GM12878 (cell line): ENCODE data around the gene DIMT1.

Source experiments
- CHD2 ChIP-seq: IDR thresholded peaks from 2 replicates; pipeline ENCODE4 v1.6.1; 2011; ENCODE audit warnings: low read depth, low read length, improper control_type of control experiment, borderline replicate concordance
- EP300 ChIP-seq, 2 experiments: fragments of 150-350 bp in 1 of 2; IDR thresholded peaks; 2 replicates each; pipeline ENCODE4 v1.6.1; 2011 to 2012; ENCODE audit warnings: low read depth in 2 of 2, low read length in 2 of 2, borderline replicate concordance in 1 of 2, improper control_type of control experiment in 1 of 2, inconsistent platforms in 1 of 2; ENCODE audit not compliant: control insufficient read depth in 1 of 2
- NR2F1 ChIP-seq: fragments of 450-650 bp; conservative IDR thresholded peaks from 2 replicates; pipeline ENCODE4 v1.6.1; 2017; ENCODE audit warnings: mild to moderate bottlenecking
- PML ChIP-seq: IDR thresholded peaks from 2 replicates; pipeline ENCODE4 v1.6.1; 2012; ENCODE audit warnings: low read length, inconsistent platforms
- YY1 ChIP-seq: IDR thresholded peaks from 2 replicates; pipeline ENCODE4 v1.6.1; 2011; ENCODE audit warnings: low read depth, mild to moderate bottlenecking, low read length
- ZNF24 ChIP-seq: fragments of 450-650 bp; IDR thresholded peaks from 2 replicates; pipeline ENCODE4 v1.6.1; 2017; ENCODE audit warnings: antibody characterized with exemption, mild to moderate bottlenecking
- TF ChIP-seq, protein P1 (sequence below), 3 experiments: IDR thresholded peaks in 2 of 3; conservative IDR thresholded peaks in 1 of 3; 2 replicates each; pipeline ENCODE4 v1.5.1; 2011; ENCODE audit warnings: low read depth in 3 of 3, low read length in 3 of 3, mild to moderate bottlenecking in 3 of 3, control low read depth in 2 of 3, moderate library complexity in 2 of 3, inconsistent platforms in 1 of 3, mixed read lengths in 1 of 3; ENCODE audit not compliant: control insufficient read depth in 2 of 3, insufficient read depth in 1 of 3; ENCODE audit errors: extremely low read depth in 1 of 3
- TF ChIP-seq, protein P2 (sequence below): IDR thresholded peaks from 2 replicates; pipeline ENCODE4 v1.6.1; 2012; ENCODE audit warnings: improper control_type of control experiment, low read depth, low read length; ENCODE audit not compliant: insufficient replicate concordance
- TF ChIP-seq, protein P3 (sequence below): IDR thresholded peaks from 2 replicates; pipeline ENCODE4 v1.6.1; 2012; ENCODE audit warnings: low read depth, low read length, improper control_type of control experiment

DNA sequence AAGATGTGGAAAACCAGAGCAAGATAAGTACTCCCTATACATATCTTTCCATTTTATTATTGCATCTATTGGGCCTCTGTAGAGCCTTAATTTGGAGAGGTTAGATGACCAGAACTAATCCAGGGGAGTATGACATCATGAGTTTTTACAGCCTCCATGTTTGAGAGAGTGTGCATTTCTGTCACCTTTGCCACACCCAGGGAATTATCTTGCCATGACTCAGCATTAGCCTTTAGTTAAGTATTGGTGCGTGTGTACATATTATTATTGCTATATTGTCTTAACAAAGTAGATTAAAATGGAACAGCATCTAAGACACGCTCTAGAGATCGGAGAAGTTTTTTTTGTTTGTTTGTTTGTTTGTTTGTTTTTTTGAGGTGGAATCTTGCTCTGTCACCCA is 27.6 kb downstream of the DIMT1 start:
- no peak for TF ChIP-seq ZNF24
- TF ChIP-seq CHD2 = no peak
- no peak for TF ChIP-seq NR2F1
- TF ChIP-seq, protein P1, sequence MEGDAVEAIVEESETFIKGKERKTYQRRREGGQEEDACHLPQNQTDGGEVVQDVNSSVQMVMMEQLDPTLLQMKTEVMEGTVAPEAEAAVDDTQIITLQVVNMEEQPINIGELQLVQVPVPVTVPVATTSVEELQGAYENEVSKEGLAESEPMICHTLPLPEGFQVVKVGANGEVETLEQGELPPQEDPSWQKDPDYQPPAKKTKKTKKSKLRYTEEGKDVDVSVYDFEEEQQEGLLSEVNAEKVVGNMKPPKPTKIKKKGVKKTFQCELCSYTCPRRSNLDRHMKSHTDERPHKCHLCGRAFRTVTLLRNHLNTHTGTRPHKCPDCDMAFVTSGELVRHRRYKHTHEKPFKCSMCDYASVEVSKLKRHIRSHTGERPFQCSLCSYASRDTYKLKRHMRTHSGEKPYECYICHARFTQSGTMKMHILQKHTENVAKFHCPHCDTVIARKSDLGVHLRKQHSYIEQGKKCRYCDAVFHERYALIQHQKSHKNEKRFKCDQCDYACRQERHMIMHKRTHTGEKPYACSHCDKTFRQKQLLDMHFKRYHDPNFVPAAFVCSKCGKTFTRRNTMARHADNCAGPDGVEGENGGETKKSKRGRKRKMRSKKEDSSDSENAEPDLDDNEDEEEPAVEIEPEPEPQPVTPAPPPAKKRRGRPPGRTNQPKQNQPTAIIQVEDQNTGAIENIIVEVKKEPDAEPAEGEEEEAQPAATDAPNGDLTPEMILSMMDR (IDR thresholded peaks at IDR 0.05 in 2 of 3, conservative IDR thresholded peaks at IDR 0.05 in 1 of 3; ENCODE audit: control insufficient read depth in 2 of 3, extremely low read depth in 1 of 3, insufficient read depth in 1 of 3, low read depth in 3 of 3, low read length in 3 of 3) = no peak
- TF ChIP-seq, protein P2, sequence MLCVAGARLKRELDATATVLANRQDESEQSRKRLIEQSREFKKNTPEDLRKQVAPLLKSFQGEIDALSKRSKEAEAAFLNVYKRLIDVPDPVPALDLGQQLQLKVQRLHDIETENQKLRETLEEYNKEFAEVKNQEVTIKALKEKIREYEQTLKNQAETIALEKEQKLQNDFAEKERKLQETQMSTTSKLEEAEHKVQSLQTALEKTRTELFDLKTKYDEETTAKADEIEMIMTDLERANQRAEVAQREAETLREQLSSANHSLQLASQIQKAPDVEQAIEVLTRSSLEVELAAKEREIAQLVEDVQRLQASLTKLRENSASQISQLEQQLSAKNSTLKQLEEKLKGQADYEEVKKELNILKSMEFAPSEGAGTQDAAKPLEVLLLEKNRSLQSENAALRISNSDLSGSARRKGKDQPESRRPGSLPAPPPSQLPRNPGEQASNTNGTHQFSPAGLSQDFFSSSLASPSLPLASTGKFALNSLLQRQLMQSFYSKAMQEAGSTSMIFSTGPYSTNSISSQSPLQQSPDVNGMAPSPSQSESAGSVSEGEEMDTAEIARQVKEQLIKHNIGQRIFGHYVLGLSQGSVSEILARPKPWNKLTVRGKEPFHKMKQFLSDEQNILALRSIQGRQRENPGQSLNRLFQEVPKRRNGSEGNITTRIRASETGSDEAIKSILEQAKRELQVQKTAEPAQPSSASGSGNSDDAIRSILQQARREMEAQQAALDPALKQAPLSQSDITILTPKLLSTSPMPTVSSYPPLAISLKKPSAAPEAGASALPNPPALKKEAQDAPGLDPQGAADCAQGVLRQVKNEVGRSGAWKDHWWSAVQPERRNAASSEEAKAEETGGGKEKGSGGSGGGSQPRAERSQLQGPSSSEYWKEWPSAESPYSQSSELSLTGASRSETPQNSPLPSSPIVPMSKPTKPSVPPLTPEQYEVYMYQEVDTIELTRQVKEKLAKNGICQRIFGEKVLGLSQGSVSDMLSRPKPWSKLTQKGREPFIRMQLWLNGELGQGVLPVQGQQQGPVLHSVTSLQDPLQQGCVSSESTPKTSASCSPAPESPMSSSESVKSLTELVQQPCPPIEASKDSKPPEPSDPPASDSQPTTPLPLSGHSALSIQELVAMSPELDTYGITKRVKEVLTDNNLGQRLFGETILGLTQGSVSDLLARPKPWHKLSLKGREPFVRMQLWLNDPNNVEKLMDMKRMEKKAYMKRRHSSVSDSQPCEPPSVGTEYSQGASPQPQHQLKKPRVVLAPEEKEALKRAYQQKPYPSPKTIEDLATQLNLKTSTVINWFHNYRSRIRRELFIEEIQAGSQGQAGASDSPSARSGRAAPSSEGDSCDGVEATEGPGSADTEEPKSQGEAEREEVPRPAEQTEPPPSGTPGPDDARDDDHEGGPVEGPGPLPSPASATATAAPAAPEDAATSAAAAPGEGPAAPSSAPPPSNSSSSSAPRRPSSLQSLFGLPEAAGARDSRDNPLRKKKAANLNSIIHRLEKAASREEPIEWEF = no peak
- TF ChIP-seq EP300 (IDR thresholded peaks at IDR 0.05; ENCODE audit: borderline replicate concordance in 1 of 2, control insufficient read depth in 1 of 2, low read depth in 2 of 2, low read length in 2 of 2) = no peak
- TF ChIP-seq, protein P3, sequence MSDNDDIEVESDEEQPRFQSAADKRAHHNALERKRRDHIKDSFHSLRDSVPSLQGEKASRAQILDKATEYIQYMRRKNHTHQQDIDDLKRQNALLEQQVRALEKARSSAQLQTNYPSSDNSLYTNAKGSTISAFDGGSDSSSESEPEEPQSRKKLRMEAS = no peak
- no peak for TF ChIP-seq PML
- TF ChIP-seq YY1 = no peak
